ENCODE data around the gene PDE4A.

GRCh38 chr19:10412257-10412977, 7.9 kb upstream of the PDE4A start:
- TF ChIP-seq CTCF (IDR thresholded peaks at IDR 0.05) (no peak), USF2 (IDR thresholded peaks at IDR 0.05) (no peak), SREBF2 (IDR thresholded peaks at IDR 0.05) (no peak), BCL3 (IDR thresholded peaks at IDR 0.05) (no peak), MAX (IDR thresholded peaks at IDR 0.05) (no peak), CHD2 (IDR thresholded peaks at IDR 0.05; ENCODE audit: low read length, partially characterized antibody) (no peak), POLR2A (IDR thresholded peaks at IDR 0.05; ENCODE audit: low read length) (no peak), EP300 (IDR thresholded peaks at IDR 0.05) (no peak), ZC3H11A (IDR thresholded peaks at IDR 0.05) (no peak)

All from A549 (cell line).